Activated T-cell treated with anti-CD3 and anti-CD28 coated beads for 4 hours (primary cell): Measurements from ENCODE around the gene DDX24.

Source experiments
- DNase-seq: peaks from one replicate; pipeline ENCODE4 v3.0.0-alpha.2; 2020

The DDX24 gene

GRCh38 chr14:94047581-94047980 lies 33.4 kb downstream of the DDX24 start:
- no peak for DNase-seq

- no peak for DNase-seq
These were observed 34.2 kb downstream of the DDX24 start for GRCh38 chr14:94046696-94047250.

GRCh38 chr14:94045563-94046345 lies 35.2 kb downstream of the DDX24 start:
- DNase-seq, result no peak

- DNase-seq, result no peak
These were observed 35.9 kb downstream of the DDX24 start for GRCh38 chr14:94045101-94045500.

GRCh38 chr14:94044476-94045091 lies 36.4 kb downstream of the DDX24 start:
- DNase-seq, result no peak

- no peak for DNase-seq
These were observed 37.1 kb downstream of the DDX24 start for GRCh38 chr14:94043756-94044475.

GRCh38 chr14:94043111-94043755 lies 37.8 kb downstream of the DDX24 start:
- DNase-seq, result no peak

GRCh38 chr14:94042433-94043091 lies 38.4 kb downstream of the DDX24 start:
- no peak for DNase-seq

GRCh38 chr14:94041551-94042346 lies 39.3 kb downstream of the DDX24 start:
- DNase-seq, result no peak

- DNase-seq, result no peak
These were observed 40.2 kb downstream of the DDX24 start for GRCh38 chr14:94040796-94041195.

GRCh38 chr14:94040247-94040646 lies 40.8 kb downstream of the DDX24 start:
- no peak for DNase-seq

GRCh38 chr14:94038921-94039629 lies 41.9 kb downstream of the DDX24 start:
- no peak for DNase-seq

GRCh38 chr14:94038510-94038909 lies 42.5 kb downstream of the DDX24 start:
- no peak for DNase-seq

- DNase-seq, result no peak
These were observed 43.0 kb downstream of the DDX24 start for GRCh38 chr14:94037954-94038353.

- DNase-seq, result peak; percentile 68
These were observed 44.5 kb downstream of the DDX24 start for GRCh38 chr14:94036313-94037167.

GRCh38 chr14:94034886-94035285 lies 46.1 kb downstream of the DDX24 start:
- no peak for DNase-seq

GRCh38 chr14:94031883-94032279 lies 49.1 kb downstream of the DDX24 start:
- no peak for DNase-seq

- no peak for DNase-seq
These were observed 49.7 kb downstream of the DDX24 start for GRCh38 chr14:94031161-94031882.

- no peak for DNase-seq
These were observed 50.4 kb downstream of the DDX24 start for GRCh38 chr14:94030571-94030970.
